Activated CD8-positive, alpha-beta memory T cell treated with anti-CD3 and anti-CD28 coated beads for 1 hour (primary cell): Measurements from ENCODE around the gene SLC22A12.

Experiments used
- DNase-seq, 2 donors: peaks; one replicate each; pipeline ENCODE4 v3.0.0-alpha.2; 2020; ENCODE audit warnings: low read depth in 1 of 2; ENCODE audit errors: extremely low read depth in 1 of 2

Gene SLC22A12

GRCh38 chr11:64602466-64603070 is 11.5 kb downstream of the SLC22A12 start:
- DNase-seq: no peak

DNA sequence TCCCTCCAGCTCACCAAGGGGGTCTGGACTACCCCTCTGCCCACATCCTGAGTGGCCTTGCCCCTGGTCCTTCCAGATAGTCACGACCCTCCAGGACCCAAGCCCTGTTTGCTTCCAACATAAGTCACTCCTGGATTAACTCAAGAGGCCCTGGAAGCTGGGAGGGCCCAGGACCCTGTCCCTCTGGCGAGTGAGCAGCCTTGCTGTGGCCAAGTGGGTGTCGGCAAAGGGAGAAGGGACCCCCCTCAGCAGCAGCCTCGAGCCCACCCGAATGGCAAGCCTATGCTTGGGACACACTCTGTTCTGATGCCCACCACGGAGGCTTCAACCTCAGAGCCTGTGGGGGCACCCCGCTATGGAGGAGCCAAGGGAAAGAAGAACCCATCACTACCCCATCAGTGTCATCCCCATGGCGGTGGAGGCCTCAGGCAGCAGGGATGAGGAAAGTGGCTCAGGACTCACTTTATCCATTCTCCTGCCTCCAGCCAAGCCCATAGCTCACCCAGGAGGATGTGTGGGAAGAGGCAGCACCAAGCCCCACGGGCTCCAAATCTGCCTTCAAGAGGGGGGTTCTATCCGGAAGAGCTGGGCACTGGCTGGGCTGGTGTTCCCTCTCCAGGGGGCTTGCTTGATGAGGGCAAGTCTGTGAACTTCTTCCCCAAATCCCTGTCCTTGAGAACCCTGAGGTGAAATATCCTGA is 12.5 kb downstream of the SLC22A12 start:
- no peak for DNase-seq

- no peak for DNase-seq
Observed at GRCh38 chr11:64604458-64605243, 13.6 kb downstream of the SLC22A12 start.

- no peak for DNase-seq
Observed at GRCh38 chr11:64605244-64605560, 14.2 kb downstream of the SLC22A12 start.

DNA sequence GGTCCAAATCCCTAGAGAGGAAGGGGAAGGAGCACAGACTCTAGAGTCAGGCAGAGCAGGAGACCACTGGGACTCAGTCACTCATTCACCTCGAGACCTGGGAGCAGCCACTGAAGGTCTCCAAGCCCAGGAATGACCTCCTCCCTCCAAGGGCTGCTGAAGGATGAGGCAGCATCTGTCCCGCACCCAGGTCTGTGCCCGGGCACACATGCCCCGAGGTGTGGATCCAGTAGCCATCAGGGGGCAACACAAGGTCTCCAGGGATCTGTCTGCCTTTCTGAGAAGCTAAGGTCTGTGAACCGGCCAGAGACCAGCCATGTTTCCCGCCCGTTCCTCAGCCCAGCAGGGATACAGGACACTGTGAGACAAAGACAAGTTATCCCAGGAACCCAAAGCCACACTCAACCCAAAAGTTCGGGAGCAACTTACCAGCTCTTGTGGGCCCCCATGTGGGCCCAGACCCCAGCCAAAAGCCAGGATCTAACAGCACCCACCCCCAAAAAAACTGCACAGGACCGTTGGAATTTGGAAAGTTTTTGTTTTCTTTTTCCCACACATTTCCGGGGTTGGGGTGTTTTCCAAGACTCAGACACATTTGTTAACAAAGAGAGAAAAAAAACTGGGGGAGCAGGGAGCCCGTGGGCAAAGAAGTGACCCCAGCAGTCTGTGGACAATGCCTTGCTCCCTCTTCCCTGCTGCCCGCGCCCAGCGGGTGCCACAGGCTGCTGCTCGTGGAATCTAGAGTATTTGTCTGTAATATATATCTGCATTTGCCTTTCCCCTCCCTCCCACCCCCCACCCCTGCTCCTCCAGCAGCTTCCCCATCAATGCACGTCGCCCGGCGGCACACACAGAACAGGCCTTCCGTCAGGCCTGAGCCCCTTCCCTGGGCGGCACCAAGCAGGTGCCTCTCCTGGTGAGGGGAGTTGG is 14.9 kb downstream of the SLC22A12 start:
- DNase-seq: no peak

GRCh38 chr11:64606796-64607380 is 15.9 kb downstream of the SLC22A12 start:
- no peak for DNase-seq

DNA sequence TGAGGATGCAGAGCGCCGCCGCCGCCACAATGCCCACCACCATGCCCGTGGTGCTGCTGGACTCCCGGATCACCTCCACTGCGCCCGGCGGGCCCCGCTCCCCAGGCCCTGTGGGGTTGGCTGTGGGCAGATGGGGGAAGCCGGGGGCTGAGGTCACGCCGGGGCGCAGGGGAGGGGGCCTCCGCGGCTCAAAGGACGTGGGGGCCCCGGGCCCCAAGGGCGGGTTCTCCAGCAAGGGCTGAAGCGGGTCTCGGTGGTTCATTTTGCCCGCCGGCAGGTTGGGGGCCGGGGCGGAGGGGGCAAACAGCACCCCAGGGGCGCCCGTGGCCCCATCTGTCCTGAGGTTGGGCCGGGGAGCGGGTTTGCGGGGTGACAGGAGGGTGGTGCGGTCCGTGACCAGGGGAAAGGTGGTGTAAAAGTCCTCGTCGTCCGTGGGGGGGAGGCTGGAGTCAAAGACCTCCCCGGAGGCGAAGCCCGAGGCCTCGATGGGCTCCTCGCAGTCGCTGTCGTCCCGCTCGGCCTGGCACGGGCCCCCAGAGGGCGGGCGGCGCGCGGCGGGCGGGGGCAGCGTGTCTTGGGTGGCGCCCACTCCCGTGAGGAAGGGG is 16.5 kb downstream of the SLC22A12 start:
- no peak for DNase-seq

GRCh38 chr11:64608046-64608445 is 17.0 kb downstream of the SLC22A12 start:
- DNase-seq: no peak

DNA sequence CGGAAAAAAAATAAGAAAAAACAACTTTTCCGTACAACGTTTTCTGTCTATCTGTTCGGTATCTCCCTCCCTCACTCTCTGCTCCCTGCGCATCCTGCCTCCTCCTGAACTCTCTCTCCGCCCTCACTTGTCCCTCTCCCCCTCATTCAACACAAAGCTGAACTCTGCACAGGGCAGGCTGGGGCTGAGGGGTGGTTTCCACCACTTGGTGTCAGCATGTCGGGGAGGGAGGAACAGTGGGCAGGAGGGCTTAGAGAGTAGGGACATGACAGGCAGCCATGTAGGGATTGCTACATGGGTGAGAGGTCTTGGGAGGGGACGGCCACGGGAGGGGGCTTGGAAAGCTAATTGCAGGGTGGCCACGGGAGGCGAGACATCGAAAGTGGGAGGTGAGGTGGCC is 17.6 kb downstream of the SLC22A12 start:
- no peak for DNase-seq

- no peak for DNase-seq
Observed at GRCh38 chr11:64609436-64610047, 18.5 kb downstream of the SLC22A12 start.

- DNase-seq: no peak
Observed at GRCh38 chr11:64610596-64610995, 19.6 kb downstream of the SLC22A12 start.

DNA sequence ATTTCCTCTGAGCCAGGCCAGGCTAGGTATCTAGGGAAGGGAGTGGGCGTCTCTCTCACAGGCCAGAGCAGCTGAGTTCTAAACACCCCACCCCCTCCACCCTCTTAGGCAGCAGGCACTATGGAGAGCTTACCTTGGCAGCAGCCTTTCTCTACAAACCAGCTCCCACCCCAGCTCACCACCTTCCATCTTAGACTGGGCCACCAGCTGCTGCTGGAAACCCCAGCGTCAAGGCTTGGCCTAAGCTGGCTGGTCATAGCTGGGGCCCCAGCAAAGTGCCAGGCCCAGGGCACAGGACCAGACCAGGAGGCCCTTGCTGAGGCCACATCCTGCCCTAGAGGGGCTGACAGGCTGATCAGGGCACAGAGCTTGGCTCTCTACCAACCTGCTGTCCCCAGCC is 20.2 kb downstream of the SLC22A12 start:
- no peak for DNase-seq

DNA sequence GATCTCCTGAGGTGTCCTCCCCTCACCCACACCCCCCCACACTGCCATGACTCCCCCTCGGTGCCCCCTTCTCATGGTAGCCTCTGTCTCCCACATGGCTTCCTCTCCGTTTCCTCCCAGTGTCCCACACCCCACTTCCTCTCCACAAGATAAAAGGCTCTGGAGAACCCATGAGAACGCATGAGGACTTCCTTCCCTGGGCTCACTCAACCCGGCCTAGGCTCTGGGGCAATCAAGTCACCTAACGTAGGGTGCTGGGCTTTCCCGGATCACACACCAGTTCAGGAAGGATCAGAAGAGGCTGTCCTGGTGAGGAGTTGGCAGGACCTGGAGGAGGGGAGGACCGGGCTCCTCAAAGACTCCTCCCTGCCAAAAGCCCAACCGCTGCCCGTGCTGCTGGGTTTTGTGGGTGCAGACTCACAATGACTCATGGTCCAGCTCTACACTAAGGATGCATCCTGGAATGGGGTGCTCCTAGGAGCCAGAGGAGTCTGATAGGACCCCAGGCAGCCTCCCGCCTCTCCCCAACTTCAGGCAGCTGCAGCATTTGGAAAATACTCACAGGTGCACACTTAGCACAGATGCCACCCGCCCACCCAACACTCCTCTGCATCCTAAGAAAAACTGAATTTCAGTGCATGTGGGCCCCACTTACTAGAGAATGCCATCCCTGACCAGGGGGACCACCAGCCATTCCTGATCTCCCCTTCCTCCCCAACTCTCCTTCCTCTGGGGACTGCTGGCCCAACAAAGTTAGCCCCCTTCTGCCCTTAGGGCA is 21.0 kb downstream of the SLC22A12 start:
- DNase-seq: no peak

GRCh38 chr11:64613648-64614047 is 22.6 kb downstream of the SLC22A12 start:
- no peak for DNase-seq

DNA sequence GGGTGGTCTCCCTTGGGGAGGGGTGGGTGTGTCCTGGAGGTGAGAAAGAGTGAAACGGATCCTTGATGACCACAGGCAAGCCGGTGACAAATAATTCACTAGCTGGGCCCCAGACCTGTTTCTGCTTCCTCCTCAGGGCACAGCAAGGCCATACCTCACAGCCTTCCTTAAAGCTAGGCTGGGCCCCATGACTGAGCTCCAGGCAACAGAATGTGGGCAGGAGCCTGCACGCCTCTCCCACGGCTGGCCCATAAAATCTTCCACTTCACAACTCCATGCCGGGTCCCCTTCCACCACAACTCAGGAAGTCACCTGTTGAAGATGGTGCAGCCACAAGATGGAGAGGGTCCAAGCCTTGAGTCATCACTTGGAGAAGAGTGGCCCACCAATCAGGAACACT is 23.9 kb downstream of the SLC22A12 start:
- no peak for DNase-seq

DNA sequence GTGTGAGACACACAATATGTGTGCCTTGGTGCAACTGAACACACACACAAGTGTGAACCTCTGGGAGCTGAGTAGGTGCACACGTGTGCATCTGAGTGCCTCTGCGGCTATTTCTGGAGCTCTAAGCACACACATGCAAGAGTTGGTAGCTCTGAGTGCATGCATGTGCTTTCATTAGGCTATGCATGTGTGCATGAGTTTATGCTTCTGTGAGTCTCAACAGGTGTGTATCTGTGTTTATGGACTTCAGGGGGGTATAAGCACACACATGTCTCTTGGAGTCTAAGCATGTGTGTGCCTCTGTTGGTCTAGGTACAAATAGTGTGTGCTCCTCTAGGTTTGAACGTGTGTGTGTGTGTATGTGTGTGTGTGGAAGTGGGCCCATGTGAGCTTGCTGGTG is 25.8 kb downstream of the SLC22A12 start:
- DNase-seq: no peak

- DNase-seq: no peak
Observed at GRCh38 chr11:64619196-64619595, 28.2 kb downstream of the SLC22A12 start.

GRCh38 chr11:64619811-64620380 is 28.9 kb downstream of the SLC22A12 start:
- no peak for DNase-seq
